ENCODE results near the gene CIC.
A peak's percentile ranks its signal among the peaks of the same experiment; 100 is the strongest.

Gene CIC

GRCh38 chr19:42244347-42245220, 24.5 kb upstream of the CIC start:
- DNase-seq, result peak; percentile 95

GRCh38 chr19:42245231-42245630, 23.8 kb upstream of the CIC start:
- no peak for DNase-seq

- DNase-seq, result peak; percentile 62
Observed at GRCh38 chr19:42246143-42246921, 22.7 kb upstream of the CIC start.

- DNase-seq, result peak; percentile 61
Observed at GRCh38 chr19:42246922-42247639, 22.0 kb upstream of the CIC start.

GRCh38 chr19:42247640-42248199, 21.3 kb upstream of the CIC start:
- no peak for DNase-seq

- DNase-seq, result peak; percentile 39
Observed at GRCh38 chr19:42248270-42249148, 20.5 kb upstream of the CIC start.

GRCh38 chr19:42249149-42249750, 19.8 kb upstream of the CIC start:
- peak; percentile 18 for DNase-seq

GRCh38 chr19:42249769-42250168, 19.3 kb upstream of the CIC start:
- DNase-seq, result peak; percentile 43

GRCh38 chr19:42250183-42250665, 18.8 kb upstream of the CIC start:
- no peak for DNase-seq

GRCh38 chr19:42250666-42251531, 18.2 kb upstream of the CIC start:
- peak; percentile 43 for DNase-seq

- peak; percentile 26 for DNase-seq
Observed at GRCh38 chr19:42251572-42252358, 17.3 kb upstream of the CIC start.

- DNase-seq, result peak; percentile 39
Observed at GRCh38 chr19:42252365-42253244, 16.4 kb upstream of the CIC start.

- DNase-seq, result peak; percentile 59
Observed at GRCh38 chr19:42253245-42254088, 15.6 kb upstream of the CIC start.

GRCh38 chr19:42254089-42254849, 14.8 kb upstream of the CIC start:
- DNase-seq, result peak; percentile 82

- peak; percentile 95 for DNase-seq
Observed at GRCh38 chr19:42254850-42255765, 13.9 kb upstream of the CIC start, which contains the start of gene ERF. Gene ERF, minus strand, starts transcription at chr19:42255128. Its CDS starts 129 bp downstream, at chr19:42254999.

Measured in CD4-positive, alpha-beta T cell treated with Interleukin-17A for 1 hour (primary cell).